Mesothelial cell of epicardium (in vitro differentiated cells): Measurements from ENCODE around the gene NXNL2. TPM values are rescaled to one million over a fixed set of nuclear protein-coding genes. Genes with fewer than 3 reads are reported as not detected.

Experiments used
- DNase-seq, 2 experiments: peaks; one replicate each; pipeline ENCODE4 v3.0.0; 2021; ENCODE audit warnings: low spot score in 2 of 2; ENCODE audit not compliant: unreplicated experiment in 2 of 2
- H3K27ac Mint-ChIP-seq: 2 replicates; pipeline ENCODE4 v1.8.0; 2021; ENCODE audit warnings: mixed read lengths
- H3K27me3 Mint-ChIP-seq: 2 replicates; pipeline ENCODE4 v1.8.0; 2021; ENCODE audit warnings: low read depth, mixed read lengths
- H3K36me3 Mint-ChIP-seq: 2 replicates; pipeline ENCODE4 v1.8.0; 2021; ENCODE audit warnings: mixed read lengths
- H3K4me1 Mint-ChIP-seq: 2 replicates; pipeline ENCODE4 v1.8.0; 2021; ENCODE audit warnings: mixed read lengths
- H3K4me3 Mint-ChIP-seq: 2 replicates; pipeline ENCODE4 v1.8.0; 2021; ENCODE audit warnings: mild to moderate bottlenecking, moderate library complexity, mixed read lengths
- H3K9me3 Mint-ChIP-seq: 2 replicates; pipeline ENCODE4 v1.8.0; 2021; ENCODE audit warnings: mixed read lengths
- CTCF ChIP-seq: fragments of 200-600 bp; sonication (generic); IDR thresholded peaks from one replicate; pipeline ENCODE4 v1.5.0; 2021; ENCODE audit warnings: antibody characterized with exemption; ENCODE audit not compliant: unreplicated experiment
- total RNA-seq: library from RNA; stranded (reverse); gene quantifications from 3 replicates; pipeline ENCODE4 v1.2.1, GENCODE V29; 2021

The NXNL2 gene
- total RNA-seq, 1 donor from 2014 or later = 2.2 TPM

- no peak overlapping the region for H3K27ac Mint-ChIP-seq
- H3K9me3 Mint-ChIP-seq = peaks cover 5% of the 10 kb centered on the region
- DNase-seq = no peak
- peaks cover under 1% of the 10 kb centered on the region for H3K36me3 Mint-ChIP-seq
- H3K27me3 Mint-ChIP-seq = no peaks in the 10 kb centered on the region
- no peak overlapping the region for H3K4me3 Mint-ChIP-seq
- peaks cover 14% of the 10 kb centered on the region for H3K4me1 Mint-ChIP-seq
- TF ChIP-seq CTCF = no peak
These were observed 46.0 kb downstream of the NXNL2 start for GRCh38 chr9:88580961-88581360.

GRCh38 chr9:88583901-88584596, 49.1 kb downstream of the NXNL2 start:
- peak overlapping the region; percentile 59 for H3K27ac Mint-ChIP-seq
- peaks cover 11% of the 10 kb centered on the region for H3K4me1 Mint-ChIP-seq
- TF ChIP-seq CTCF = no peak
- peaks cover 16% of the 10 kb centered on the region for H3K9me3 Mint-ChIP-seq
- DNase-seq = no peak
- no peak overlapping the region for H3K4me3 Mint-ChIP-seq
- peaks cover 6% of the 10 kb centered on the region for H3K36me3 Mint-ChIP-seq
- H3K27me3 Mint-ChIP-seq = no peaks in the 10 kb centered on the region

DNA sequence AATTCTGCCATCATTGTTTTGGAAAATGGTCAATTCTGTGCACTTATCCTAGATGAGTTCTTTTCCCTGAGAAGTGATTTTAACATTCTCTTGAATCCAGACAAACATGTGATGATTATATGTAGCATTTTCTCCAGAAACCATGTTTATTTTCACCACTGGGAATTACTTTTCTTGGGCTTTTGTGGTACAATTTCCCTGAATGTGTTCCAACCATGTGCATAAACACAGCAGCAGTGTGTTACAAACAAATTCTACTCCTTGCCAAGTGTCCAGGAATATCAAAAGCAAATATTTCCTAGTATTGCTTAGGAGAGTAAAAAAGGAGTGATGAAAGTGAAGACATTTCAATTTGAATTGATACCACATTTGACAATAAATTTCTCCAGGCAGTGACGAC, 50.4 kb downstream of the NXNL2 start:
- H3K4me3 Mint-ChIP-seq = no peak overlapping the region
- no peak for DNase-seq
- H3K4me1 Mint-ChIP-seq = peaks cover 11% of the 10 kb centered on the region
- no peak for TF ChIP-seq CTCF
- no peaks in the 10 kb centered on the region for H3K27me3 Mint-ChIP-seq
- peaks cover 6% of the 10 kb centered on the region for H3K36me3 Mint-ChIP-seq
- H3K9me3 Mint-ChIP-seq = peaks cover 16% of the 10 kb centered on the region
- H3K27ac Mint-ChIP-seq = no peak overlapping the region

DNA sequence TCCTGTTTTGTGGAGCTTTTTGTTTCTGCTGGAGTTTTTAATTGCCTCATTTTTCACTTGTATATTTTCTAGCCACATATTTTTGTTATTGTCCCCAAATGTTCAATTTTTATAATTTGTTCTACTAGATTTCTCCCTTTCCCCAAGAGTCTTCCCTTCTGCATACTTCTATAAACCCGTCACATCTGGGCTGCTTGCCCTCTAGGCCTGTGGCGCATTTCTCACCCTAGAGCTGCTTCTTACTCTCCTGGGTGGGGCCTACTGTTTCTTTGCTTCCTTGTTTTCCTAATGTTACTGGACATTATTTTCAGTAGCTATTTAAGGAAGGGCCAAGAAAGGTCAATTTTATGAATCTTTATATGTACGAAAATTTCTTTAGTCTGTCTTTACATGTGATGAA, 51.5 kb downstream of the NXNL2 start:
- H3K27me3 Mint-ChIP-seq = no peaks in the 10 kb centered on the region
- no peak for DNase-seq
- no peak overlapping the region for H3K4me3 Mint-ChIP-seq
- peaks cover 16% of the 10 kb centered on the region for H3K9me3 Mint-ChIP-seq
- no peak for TF ChIP-seq CTCF
- H3K27ac Mint-ChIP-seq = no peak overlapping the region
- peaks cover 6% of the 10 kb centered on the region for H3K36me3 Mint-ChIP-seq
- peaks cover 11% of the 10 kb centered on the region for H3K4me1 Mint-ChIP-seq

DNA sequence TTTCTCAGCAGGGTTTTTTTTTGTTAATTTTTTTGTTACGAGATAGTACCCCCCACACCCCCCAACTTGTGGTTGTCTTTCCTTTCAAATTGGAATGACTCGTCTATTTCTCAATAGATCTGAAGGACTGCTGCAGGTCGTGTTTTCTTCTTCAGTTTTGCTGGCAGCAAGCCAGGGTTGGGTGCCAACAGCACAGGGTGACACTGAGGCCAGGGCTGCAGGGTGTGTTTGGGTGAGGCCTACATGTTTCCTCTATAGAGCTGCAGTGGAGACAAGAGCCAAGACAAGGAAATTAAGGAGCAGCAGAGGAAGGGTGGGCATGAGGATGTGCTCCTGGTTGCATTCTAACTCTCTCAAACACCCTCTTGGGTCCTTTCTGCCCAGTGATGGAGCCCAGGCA, 52.2 kb downstream of the NXNL2 start:
- no peak for TF ChIP-seq CTCF
- peaks cover 6% of the 10 kb centered on the region for H3K36me3 Mint-ChIP-seq
- no peaks in the 10 kb centered on the region for H3K27me3 Mint-ChIP-seq
- H3K4me1 Mint-ChIP-seq = peaks cover 11% of the 10 kb centered on the region
- H3K9me3 Mint-ChIP-seq = peaks cover 16% of the 10 kb centered on the region
- DNase-seq = no peak
- H3K4me3 Mint-ChIP-seq = no peak overlapping the region
- no peak overlapping the region for H3K27ac Mint-ChIP-seq
